CD8-positive, alpha-beta memory T cell (primary cell): Measurements from ENCODE around the gene RAI1. TPM values are rescaled to one million over a fixed set of nuclear protein-coding genes. Genes with fewer than 3 reads are reported as not detected.

Experiments used
- CTCF ChIA-PET: fragments of 350-600 bp; sonication (Branson Sonifier 250); formaldehyde crosslinking; loops from one replicate; lab custom pipeline; 2021; ENCODE audit warnings: antibody characterized with exemption; lab: Charles Lee
- POLR2A ChIA-PET: fragments of 350-600 bp; sonication (Branson Sonifier 250); formaldehyde crosslinking; loops from one replicate; lab custom pipeline; 2021; ENCODE audit warnings: antibody characterized with exemption; lab: Charles Lee
- DNase-seq, 5 donors: peaks; one replicate each; pipeline versions ENCODE4 v3.0.0 to v3.0.0-alpha.2; 2020 to 2022; ENCODE audit warnings: mixed read lengths in 1 of 5
- H3K27ac ChIP-seq: one replicate; pipeline ENCODE4 v1.7.0; 2013; ENCODE audit warnings: low read depth, mild to moderate bottlenecking, low read length, moderate library complexity
- H3K27me3 ChIP-seq: 2 replicates; pipeline ENCODE4 v1.7.0; 2013; ENCODE audit warnings: low read length, mild to moderate bottlenecking; ENCODE audit not compliant: insufficient read depth, poor library complexity, severe bottlenecking
- H3K36me3 ChIP-seq: 2 replicates; pipeline ENCODE4 v1.7.0; 2013; ENCODE audit warnings: mild to moderate bottlenecking, low read length, moderate library complexity; ENCODE audit not compliant: insufficient read depth
- H3K4me1 ChIP-seq: 2 replicates; pipeline ENCODE4 v1.7.0; 2013; ENCODE audit warnings: mild to moderate bottlenecking, low read length, moderate library complexity; ENCODE audit not compliant: insufficient read depth
- H3K4me3 ChIP-seq: 2 replicates; pipeline ENCODE4 v1.7.0; 2013; ENCODE audit warnings: mild to moderate bottlenecking, low read length
- H3K9me3 ChIP-seq: 2 replicates; pipeline ENCODE4 v1.7.0; 2013; ENCODE audit warnings: mild to moderate bottlenecking, low read length
- H3K27ac Mint-ChIP-seq, 8 donors: one replicate each; pipeline ENCODE4 v1.8.0; 2020 to 2021; ENCODE audit warnings: mixed read lengths in 8 of 8, mild to moderate bottlenecking in 6 of 8, inconsistent platforms in 3 of 8, moderate library complexity in 3 of 8
- H3K27me3 Mint-ChIP-seq, 2 donors: one replicate each; pipeline ENCODE4 v1.8.0; 2020 to 2021; ENCODE audit warnings: mixed read lengths in 2 of 2, mild to moderate bottlenecking in 1 of 2, moderate library complexity in 1 of 2
- H3K36me3 Mint-ChIP-seq, 3 donors: one replicate each; pipeline ENCODE4 v1.8.0; 2020 to 2021; ENCODE audit warnings: mixed read lengths in 3 of 3, inconsistent platforms in 1 of 3, mild to moderate bottlenecking in 1 of 3
- H3K4me1 Mint-ChIP-seq, 3 donors: one replicate each; pipeline ENCODE4 v1.8.0; 2020 to 2021; ENCODE audit warnings: mixed read lengths in 3 of 3, inconsistent platforms in 1 of 3, mild to moderate bottlenecking in 1 of 3
- H3K4me3 Mint-ChIP-seq, 7 donors: one replicate each; pipeline ENCODE4 v1.8.0; 2020 to 2021; ENCODE audit warnings: mixed read lengths in 7 of 7, mild to moderate bottlenecking in 6 of 7, moderate library complexity in 4 of 7, inconsistent platforms in 2 of 7
- H3K9me3 Mint-ChIP-seq, 5 donors: one replicate each; pipeline ENCODE4 v1.8.0; 2020 to 2022; ENCODE audit warnings: mixed read lengths in 5 of 5, mild to moderate bottlenecking in 3 of 5, moderate library complexity in 2 of 5, inconsistent platforms in 1 of 5
- polyA plus RNA-seq: library from polyadenylated mRNA; unstranded; fragments of 300-500 nt; fragmentation: Illumina TruSeq; gene quantifications from one replicate; pipeline ENCODE4 v1.2.3, GENCODE V29; 2021
- total RNA-seq, 2 experiments: library from RNA; stranded (reverse); gene quantifications; one replicate each; pipeline ENCODE4 v1.2.3, GENCODE V29; 2021

The RAI1 gene
- total and polyA plus RNA-seq, 3 experiments from 2014 or later, result 5.6 to 20.2 (median 19.7) TPM

- Histone ChIP-seq H3K36me3 (peaks cover 6% of the 10 kb centered on the region), H3K27ac (peak overlapping the region; percentile 43), H3K4me3 (peak overlapping the region; percentile 32), H3K27me3 (no peaks in the 10 kb centered on the region), H3K9me3 (no peaks in the 10 kb centered on the region), H3K4me1 (peaks cover 57% of the 10 kb centered on the region)
- peaks cover 0 to 1% of the 10 kb centered on the region in 2 donors for H3K27me3 Mint-ChIP-seq
- DNase-seq, result no peak
- H3K4me1 Mint-ChIP-seq, result peaks cover 45 to 80% (median 59%) of the 10 kb centered on the region in 3 donors
- H3K9me3 Mint-ChIP-seq, result no peaks in the 10 kb centered on the region
- CTCF ChIA-PET, result interaction anchor here (0.9 to 1.1 kb wide), 2 partner anchors 9 to 15 kb away, joined by 3 read pairs; no protein-coding TSS in a partner anchor
- POLR2A ChIA-PET, result interaction anchor here (1.2 kb wide), 1 partner anchor 9 kb away, joined by 5 read pairs; the partner anchor contains the start of gene SREBF1
- peaks cover 0 to 15% (median 2%) of the 10 kb centered on the region in 3 donors for H3K36me3 Mint-ChIP-seq
- peak overlapping the region in 4 of 7 donors; percentile 16 to 71 (median 48) for H3K4me3 Mint-ChIP-seq
- peak overlapping the region; percentile 60 to 98 (median 89) for H3K27ac Mint-ChIP-seq
These were observed 145.9 kb downstream of the RAI1 start for GRCh38 chr17:17826942-17827785.

- H3K36me3 Mint-ChIP-seq, result peaks cover 0 to 18% (median 4%) of the 10 kb centered on the region in 3 donors
- H3K4me3 Mint-ChIP-seq, result peak overlapping the region in 2 of 7 donors; percentile 9 to 44
- ChIA-PET CTCF (interaction anchor here (0.9 to 1.5 kb wide), 3 partner anchors 8 to 33 kb away, joined by 3 to 6 read pairs (median 3); no protein-coding TSS in a partner anchor), POLR2A (interaction anchor here (1.2 kb wide), 1 partner anchor 8 kb away, joined by 5 read pairs; the partner anchor contains the start of gene SREBF1)
- H3K27me3 ChIP-seq, result no peaks in the 10 kb centered on the region
- H3K27me3 Mint-ChIP-seq, result peaks cover 0 to 1% of the 10 kb centered on the region in 2 donors
- H3K4me3 ChIP-seq, result no peak overlapping the region
- peaks cover 48% of the 10 kb centered on the region for H3K4me1 ChIP-seq
- H3K4me1 Mint-ChIP-seq, result peaks cover 45 to 75% (median 54%) of the 10 kb centered on the region in 3 donors
- H3K27ac Mint-ChIP-seq, result peak overlapping the region in 7 of 8 donors; percentile 37 to 98 (median 82)
- no peak for DNase-seq
- no peak overlapping the region for H3K27ac ChIP-seq
- no peaks in the 10 kb centered on the region for H3K9me3 ChIP-seq
- H3K9me3 Mint-ChIP-seq, result no peaks in the 10 kb centered on the region
- H3K36me3 ChIP-seq, result peaks cover 7% of the 10 kb centered on the region
These were observed 146.8 kb downstream of the RAI1 start for GRCh38 chr17:17827826-17828621.

GRCh38 chr17:17830269-17830567 is 149.0 kb downstream of the RAI1 start:
- peaks cover 48 to 74% (median 57%) of the 10 kb centered on the region in 3 donors for H3K4me1 Mint-ChIP-seq
- POLR2A ChIA-PET, result no interaction called here

GRCh38 chr17:17830740-17831207 is 149.5 kb downstream of the RAI1 start:
- peaks cover 0 to 3% of the 10 kb centered on the region in 2 donors for H3K27me3 Mint-ChIP-seq
- peaks cover 49% of the 10 kb centered on the region for H3K4me1 ChIP-seq
- POLR2A ChIA-PET, result no interaction called here

More at GRCh38 chr17:17830269-17830567, 149.0 kb downstream of the RAI1 start:
- no peak overlapping the region for H3K27ac ChIP-seq
- no peak overlapping the region for H3K4me3 Mint-ChIP-seq
- CTCF ChIA-PET, result no interaction called here
- no peak overlapping the region for H3K4me3 ChIP-seq
- peaks cover 7% of the 10 kb centered on the region for H3K36me3 ChIP-seq
- no peaks in the 10 kb centered on the region for H3K9me3 ChIP-seq
- DNase-seq, result no peak
- H3K27me3 ChIP-seq, result no peaks in the 10 kb centered on the region
- H3K4me1 ChIP-seq, result peaks cover 48% of the 10 kb centered on the region
- peaks cover 0 to 22% (median 4%) of the 10 kb centered on the region in 3 donors for H3K36me3 Mint-ChIP-seq
- H3K9me3 Mint-ChIP-seq, result no peaks in the 10 kb centered on the region
- peaks cover 0 to 1% of the 10 kb centered on the region in 2 donors for H3K27me3 Mint-ChIP-seq
- peak overlapping the region in 3 of 8 donors; percentile 33 to 82 (median 75) for H3K27ac Mint-ChIP-seq

GRCh38 chr17:17831208-17832031 is 150.2 kb downstream of the RAI1 start:
- DNase-seq, result no peak
- Histone ChIP-seq H3K4me3 (no peak overlapping the region), H3K4me1 (peaks cover 45% of the 10 kb centered on the region), H3K36me3 (peaks cover 7% of the 10 kb centered on the region), H3K27me3 (no peaks in the 10 kb centered on the region), H3K9me3 (no peaks in the 10 kb centered on the region), H3K27ac (no peak overlapping the region)
- Mint-ChIP-seq H3K27me3 (peaks cover 0 to 6% of the 10 kb centered on the region in 2 donors), H3K9me3 (peaks cover 0 to 3% (median 0%) of the 10 kb centered on the region in 5 donors), H3K36me3 (peaks cover 0 to 22% (median 4%) of the 10 kb centered on the region in 3 donors), H3K4me1 (peaks cover 50 to 74% (median 58%) of the 10 kb centered on the region in 3 donors), H3K27ac (peak overlapping the region in 2 of 8 donors; percentile 26 to 82), H3K4me3 (peak overlapping the region in 1 of 7 donors; percentile 10)
- ChIA-PET CTCF (interaction anchor here (1.1 kb wide), 1 partner anchor 29 kb away, joined by 3 read pairs; no protein-coding TSS in a partner anchor), POLR2A (no interaction called here)

More at GRCh38 chr17:17830740-17831207, 149.5 kb downstream of the RAI1 start:
- Mint-ChIP-seq H3K36me3 (peaks cover 0 to 22% (median 4%) of the 10 kb centered on the region in 3 donors), H3K4me1 (peaks cover 52 to 76% (median 61%) of the 10 kb centered on the region in 3 donors), H3K4me3 (no peak overlapping the region), H3K9me3 (no peaks in the 10 kb centered on the region), H3K27ac (peak overlapping the region in 1 of 8 donors; percentile 82)
- Histone ChIP-seq H3K27me3 (no peaks in the 10 kb centered on the region), H3K9me3 (no peaks in the 10 kb centered on the region), H3K27ac (no peak overlapping the region), H3K4me3 (no peak overlapping the region), H3K36me3 (peaks cover 7% of the 10 kb centered on the region)
- CTCF ChIA-PET, result interaction anchor here (1.1 kb wide), 1 partner anchor 30 kb away, joined by 3 read pairs; no protein-coding TSS in a partner anchor
- DNase-seq, result no peak

- H3K27ac ChIP-seq, result no peak overlapping the region
- CTCF ChIA-PET, result interaction anchor here (1.1 kb wide), 1 partner anchor 29 kb away, joined by 3 read pairs; no protein-coding TSS in a partner anchor
- H3K36me3 Mint-ChIP-seq, result peaks cover 0 to 19% (median 4%) of the 10 kb centered on the region in 3 donors
These were observed 150.7 kb downstream of the RAI1 start for GRCh38 chr17:17832032-17832363.

More at GRCh38 chr17:17832032-17832363, 150.7 kb downstream of the RAI1 start:
- peaks cover 41% of the 10 kb centered on the region for H3K4me1 ChIP-seq
- no peaks in the 10 kb centered on the region for H3K27me3 ChIP-seq
- peaks cover 0 to 6% of the 10 kb centered on the region in 2 donors for H3K27me3 Mint-ChIP-seq
- peaks cover 45 to 70% (median 54%) of the 10 kb centered on the region in 3 donors for H3K4me1 Mint-ChIP-seq
- H3K4me3 Mint-ChIP-seq, result peak overlapping the region in 1 of 7 donors; percentile 10
- H3K9me3 Mint-ChIP-seq, result peaks cover 0 to 3% (median 0%) of the 10 kb centered on the region in 5 donors
- POLR2A ChIA-PET, result no interaction called here
- DNase-seq, result no peak
- H3K4me3 ChIP-seq, result no peak overlapping the region
- peaks cover 7% of the 10 kb centered on the region for H3K36me3 ChIP-seq
- peak overlapping the region in 5 of 8 donors; percentile 10 to 82 (median 44) for H3K27ac Mint-ChIP-seq
- H3K9me3 ChIP-seq, result no peaks in the 10 kb centered on the region
